SK-N-MC (cell line): ENCODE results near the gene MLIP.

Experiments
- EZH2 ChIP-seq: fragments of 200-600 bp; sonication (generic); IDR thresholded peaks from one replicate; pipeline ENCODE4 v1.6.1; 2017; ENCODE audit warnings: antibody characterized with exemption
- POLR2AphosphoS5 ChIP-seq: IDR thresholded peaks from 2 replicates; pipeline ENCODE4 v1.6.1; 2012; ENCODE audit warnings: mild to moderate bottlenecking, low read depth, low read length, borderline replicate concordance

DNA sequence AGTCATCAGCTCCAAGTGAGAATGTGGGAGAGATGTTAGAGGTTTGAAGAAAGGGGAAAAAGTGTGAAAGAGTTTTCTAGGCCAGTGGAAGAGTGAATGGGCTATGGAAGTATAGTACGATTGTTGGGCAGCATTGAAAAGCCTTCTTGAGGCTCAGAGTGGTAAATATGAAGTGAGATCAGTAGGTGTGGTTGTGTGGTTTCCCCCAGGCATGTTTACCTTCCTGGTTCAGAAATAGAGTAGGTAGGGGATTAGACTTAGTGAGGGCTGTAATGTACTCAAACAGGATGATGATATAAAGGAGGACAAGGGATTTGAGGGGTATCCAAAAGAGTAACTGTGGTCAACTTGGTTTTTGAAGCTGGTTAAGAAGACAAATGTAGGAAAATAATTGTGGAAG is 3.7 kb downstream of the MLIP start:
- no peak for TF ChIP-seq POLR2AphosphoS5
- no peak for TF ChIP-seq EZH2
